HG02970 (cell line): ENCODE measurements around the gene GPR148.

ENCODE experiments used
- ATAC-seq: cut with Tn5 transposase; IDR thresholded peaks from one replicate; pipeline ENCODE4 v1.9.1; 2021; ENCODE audit warnings: mild to moderate bottlenecking, moderate library complexity, moderate number of reproducible peaks; ENCODE audit not compliant: unreplicated experiment, low FRiP score

GPR148 gene

GRCh38 chr2:130749078-130749477 is 20.2 kb downstream of the GPR148 start:
- ATAC-seq = no peak

- no peak for ATAC-seq
Observed at GRCh38 chr2:130749641-130750040, 20.8 kb downstream of the GPR148 start.

DNA sequence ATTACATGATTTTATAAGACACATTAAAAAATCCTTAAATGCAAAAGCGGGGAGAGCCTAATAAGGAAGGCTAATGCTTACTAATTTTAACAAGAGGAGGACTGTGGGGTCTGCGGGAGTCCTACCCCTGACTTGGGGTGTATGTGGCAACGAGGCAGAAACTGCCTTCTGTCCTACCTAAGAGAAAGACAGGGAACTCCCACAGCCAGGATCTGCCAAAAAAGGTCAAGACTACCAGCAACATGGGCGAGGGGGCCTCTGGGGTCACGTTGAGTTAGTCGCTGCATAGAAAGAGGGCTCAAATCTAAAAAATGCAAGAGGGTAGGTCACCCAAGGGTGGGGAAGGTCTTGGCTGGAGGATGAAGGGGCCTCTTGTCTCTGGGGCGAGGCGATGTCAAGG is 25.9 kb downstream of the GPR148 start:
- no peak for ATAC-seq

DNA sequence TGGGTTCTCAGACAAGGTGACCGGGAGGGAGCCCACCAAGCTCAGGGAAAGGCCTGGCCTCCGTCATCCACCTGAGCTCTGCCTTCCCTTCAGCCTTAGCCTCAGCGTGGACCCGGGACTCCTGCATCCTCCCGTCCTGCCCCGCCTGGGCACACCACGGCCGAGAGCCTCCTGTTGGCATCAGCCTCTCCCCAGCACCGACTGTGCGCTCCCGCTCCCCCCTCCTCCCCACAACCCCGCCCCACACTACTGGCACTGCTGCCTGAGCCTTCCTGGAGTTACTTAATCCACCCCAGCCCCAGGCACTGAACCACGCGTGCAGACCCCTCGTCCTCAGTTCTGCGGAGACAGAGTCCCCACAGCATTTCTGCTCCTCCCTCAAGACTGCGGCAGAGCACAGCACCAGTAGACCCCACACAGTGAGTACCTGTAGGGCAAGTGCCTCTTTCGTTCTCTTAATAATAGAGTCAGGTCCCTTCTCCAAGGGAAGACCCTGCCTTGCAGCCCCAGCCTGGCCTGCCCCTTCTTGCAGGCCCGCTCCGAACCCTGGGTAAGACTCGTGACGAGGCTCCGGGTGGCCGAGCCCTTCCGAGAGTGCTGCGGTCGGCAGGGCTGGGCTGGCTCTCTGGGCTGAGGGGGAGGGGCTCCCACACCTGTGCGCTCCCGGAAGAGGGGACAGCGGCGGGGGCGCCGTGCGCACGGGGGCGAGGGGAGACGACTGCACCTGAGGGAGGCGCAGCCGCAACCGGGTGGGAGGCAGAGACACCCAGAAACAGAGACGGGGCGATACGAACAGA is 26.6 kb downstream of the GPR148 start, which contains the start of gene AMER3:
Gene AMER3 (plus strand): TSS at position 285 of the 797 bp plus-strand sequence. CDS start 6,533 bp downstream, outside the sequence.
- ATAC-seq = no peak

DNA sequence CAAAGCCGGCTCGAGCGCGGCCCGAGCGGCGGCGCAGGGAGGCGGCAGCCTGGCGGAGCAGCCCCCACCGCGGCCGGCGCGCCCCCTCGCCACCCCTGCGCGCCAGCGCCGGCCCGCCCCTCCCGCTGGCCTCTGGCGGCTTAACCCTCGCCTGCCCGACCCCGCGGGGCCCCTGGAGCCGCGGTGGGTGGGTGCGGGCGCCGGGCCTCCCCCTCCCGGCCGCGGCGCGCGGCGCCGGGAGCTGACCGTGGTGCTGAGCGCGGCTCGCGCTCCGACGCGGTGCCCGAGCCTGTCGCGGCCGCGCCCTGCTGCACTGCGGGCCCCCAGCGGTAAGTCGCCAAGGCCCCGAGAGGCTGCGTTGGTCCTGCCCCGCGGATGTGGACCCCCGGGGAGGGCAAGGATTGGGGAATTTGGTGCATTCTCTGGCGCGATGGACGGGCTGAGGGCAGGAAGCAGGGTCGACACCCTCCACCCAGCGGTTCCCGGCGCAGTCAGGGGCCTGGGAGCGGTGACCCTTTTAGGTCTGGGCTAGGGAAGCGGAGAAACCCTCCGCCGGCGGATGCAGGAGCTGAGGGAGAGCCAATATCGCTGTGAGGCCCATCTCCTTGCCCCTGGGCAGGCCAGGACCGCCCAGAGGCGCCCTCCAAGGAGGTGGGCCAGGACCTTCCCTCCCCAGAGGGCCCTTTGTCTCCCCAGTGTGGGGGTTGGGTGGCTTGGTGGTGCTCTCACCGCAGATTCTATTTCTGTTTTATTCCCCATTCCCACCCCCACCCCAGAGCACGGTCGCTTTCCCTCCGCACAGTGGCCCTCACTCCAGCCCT is 27.4 kb downstream of the GPR148 start:
- ATAC-seq = no peak

- ATAC-seq = no peak
Observed at GRCh38 chr2:130756874-130757668, 28.2 kb downstream of the GPR148 start.

GRCh38 chr2:130759906-130760753 is 31.3 kb downstream of the GPR148 start:
- ATAC-seq = no peak

DNA sequence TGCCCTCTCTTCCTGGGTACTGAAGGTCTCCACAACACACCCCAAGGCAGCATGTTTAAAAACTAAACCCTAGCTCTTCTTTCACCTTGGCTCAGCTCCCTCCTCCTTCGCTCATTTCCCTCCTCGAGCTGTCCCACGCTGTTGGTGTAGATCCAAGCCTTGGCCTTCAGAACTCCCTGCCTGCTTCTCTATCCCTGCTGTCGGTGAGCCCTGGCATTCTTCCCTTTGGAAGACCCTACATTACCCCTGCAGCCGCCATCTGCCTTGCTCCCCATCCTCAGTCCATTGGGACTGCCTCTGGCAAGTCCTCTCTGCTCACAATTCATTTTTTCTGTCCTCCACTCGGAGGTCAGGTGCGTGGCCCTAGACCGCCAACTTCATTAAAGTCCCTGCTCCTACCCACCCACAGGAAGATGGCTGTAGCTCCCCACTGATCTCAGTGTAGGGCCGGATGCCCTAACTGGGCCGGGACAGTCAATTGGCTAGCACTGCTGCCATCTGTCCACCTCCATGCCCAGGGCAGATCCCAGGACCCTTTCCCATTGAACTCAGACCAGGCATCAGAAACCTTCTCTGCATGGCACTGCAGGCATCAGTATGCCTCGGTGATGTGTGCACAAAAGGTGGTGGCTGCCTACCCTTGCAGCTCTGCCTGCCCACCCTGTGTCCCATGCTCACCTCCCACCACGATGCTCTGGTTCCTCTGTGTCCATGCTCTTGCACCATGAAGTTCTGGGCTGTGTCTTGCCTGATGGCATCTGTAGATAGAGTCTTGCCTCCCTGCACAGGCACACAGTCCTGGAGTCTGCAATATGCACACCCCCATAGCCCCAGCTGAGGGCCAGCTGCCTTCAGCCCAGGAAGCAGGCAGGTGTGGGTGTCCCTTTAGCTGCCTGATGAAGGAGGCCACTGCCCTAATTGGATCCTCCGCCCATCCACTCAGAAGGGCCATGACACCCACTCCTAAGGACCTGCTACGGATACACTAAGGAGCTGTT is 32.2 kb downstream of the GPR148 start:
- no peak for ATAC-seq

DNA sequence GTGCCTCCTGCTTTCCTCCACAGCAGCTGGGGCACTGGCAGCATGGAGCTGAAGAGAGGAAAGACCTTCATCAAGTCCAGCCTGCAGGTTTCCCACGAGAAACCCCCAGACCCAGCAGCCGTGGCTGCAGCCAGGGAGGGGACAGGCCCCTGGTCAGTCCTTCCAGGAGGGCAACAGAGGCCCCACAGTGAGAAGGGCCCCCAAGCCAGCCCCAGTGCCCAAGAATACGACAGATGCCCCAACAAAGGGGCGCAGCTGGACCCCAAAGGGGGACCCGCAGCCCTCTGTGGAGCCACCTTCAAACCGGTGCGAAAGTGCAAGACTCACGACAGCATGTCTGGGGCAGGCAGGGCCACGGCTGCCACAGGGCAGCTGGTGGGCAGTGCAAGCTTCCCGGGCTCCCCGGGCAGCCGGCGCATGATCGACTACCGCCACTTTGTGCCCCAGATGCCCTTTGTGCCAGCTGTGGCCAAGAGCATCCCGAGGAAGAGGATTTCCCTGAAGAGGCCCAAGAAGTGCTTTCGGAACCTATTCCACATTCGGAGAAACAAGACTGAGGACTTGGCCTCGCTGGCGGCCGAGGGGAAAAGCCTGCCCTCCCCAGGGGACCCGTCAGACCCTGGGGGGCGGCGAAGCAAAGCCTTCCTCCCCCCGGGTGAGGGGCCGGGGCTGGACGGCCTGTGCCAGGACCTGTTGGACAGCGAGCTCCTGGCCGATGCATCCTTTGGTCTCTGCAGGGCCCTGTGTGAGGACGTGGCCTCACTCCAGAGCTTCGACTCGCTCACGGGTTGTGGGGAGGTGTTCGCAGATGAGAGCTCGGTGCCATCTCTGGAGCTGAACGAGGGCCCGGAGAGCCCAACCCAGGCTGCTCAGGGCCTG is 33.4 kb downstream of the GPR148 start:
- ATAC-seq = no peak

DNA sequence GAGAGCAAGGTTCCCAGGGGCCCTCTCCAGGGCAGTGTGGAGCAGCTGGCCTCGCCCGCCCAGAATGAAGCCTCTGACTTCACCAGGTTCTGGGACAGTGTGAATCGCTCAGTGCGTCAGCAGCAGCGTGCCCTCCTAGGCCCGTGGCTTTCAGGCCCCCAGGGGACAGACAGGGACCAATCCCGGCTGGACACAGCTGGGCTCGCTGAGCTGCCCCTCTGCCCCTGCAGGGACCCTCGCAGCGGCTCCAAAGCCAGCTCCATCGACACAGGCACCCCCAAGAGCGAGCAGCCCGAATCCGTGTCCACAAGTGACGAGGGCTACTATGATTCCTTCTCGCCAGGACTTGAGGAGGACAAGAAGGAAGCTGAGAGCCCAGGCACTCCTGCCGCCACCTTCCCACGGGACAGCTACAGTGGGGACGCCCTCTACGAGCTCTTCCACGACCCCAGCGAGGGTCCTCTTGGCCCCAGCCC is 34.1 kb downstream of the GPR148 start:
- no peak for ATAC-seq

- no peak for ATAC-seq
Observed at GRCh38 chr2:130763405-130763804, 34.5 kb downstream of the GPR148 start.

- ATAC-seq = no peak
Observed at GRCh38 chr2:130764035-130764820, 35.4 kb downstream of the GPR148 start.

GRCh38 chr2:130764821-130765115 is 35.9 kb downstream of the GPR148 start:
- no peak for ATAC-seq

DNA sequence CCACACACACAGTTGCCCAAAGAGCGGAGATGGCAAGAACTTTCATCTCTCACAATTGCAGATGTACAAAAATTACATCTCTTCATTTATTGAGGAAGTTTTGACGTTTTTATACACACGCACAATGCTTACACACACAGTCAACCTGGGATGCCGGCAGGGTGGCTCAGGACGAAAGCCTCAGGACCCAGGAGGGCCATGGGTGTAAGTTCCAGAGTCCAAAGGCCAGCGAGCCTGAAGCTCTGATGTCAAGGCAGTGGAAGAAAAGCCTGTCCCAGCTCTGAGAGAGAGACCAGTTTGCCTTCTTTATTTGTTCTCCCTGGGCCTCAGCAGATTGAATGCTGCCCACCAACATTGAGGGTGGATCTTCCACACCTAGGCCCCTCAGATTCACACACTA is 36.6 kb downstream of the GPR148 start:
- ATAC-seq = no peak

DNA sequence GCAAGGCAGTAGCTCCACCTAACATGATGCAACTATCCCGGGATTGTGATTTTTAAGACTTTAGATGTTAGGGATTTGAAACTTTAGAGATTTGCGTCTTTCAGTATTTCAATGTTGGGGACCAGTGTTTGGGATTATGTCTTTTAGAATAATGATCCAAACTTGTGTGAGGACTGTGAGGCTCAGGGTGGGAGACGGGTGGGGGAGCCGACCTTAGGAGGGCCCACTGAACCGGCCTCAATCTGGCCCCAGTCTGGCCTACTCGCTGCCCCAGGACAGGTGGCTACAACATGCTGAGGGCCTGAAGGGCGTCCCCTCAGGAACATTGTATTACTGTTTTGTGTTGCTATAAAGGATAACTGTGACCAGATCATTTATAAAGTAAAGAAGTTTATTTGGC is 37.2 kb downstream of the GPR148 start:
- no peak for ATAC-seq

DNA sequence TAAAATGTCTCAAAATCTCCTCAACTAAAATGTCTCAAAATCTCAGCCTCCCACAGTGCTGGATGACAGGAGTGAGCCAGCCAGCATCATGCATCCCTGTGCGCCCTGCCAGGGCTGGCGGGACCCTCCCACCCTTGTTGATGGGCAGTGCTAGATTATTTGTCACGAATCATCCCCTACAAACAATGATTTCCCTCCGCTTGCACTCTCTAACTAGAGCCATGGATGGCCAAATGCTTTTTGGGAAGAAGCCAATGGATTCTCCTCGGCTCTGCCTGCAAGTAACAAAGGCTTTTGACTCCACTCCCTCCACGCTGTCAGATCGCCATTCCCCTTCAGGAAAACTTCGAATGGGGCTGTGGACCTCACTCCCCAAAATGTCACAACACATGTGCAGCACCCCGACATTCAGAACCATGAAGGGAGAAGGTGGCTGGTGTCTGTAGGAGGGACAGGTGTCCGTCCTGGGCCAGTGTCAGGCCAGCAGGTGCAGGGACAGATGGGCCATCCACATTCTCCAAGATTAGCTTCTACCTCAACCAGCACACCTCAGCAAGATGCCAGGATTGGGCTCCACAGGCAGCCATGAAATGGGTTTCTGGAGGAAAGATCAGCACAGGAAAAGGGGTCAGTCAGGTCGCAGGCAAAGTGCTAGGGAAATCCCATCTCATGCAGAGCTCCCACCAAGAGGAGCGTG is 38.0 kb downstream of the GPR148 start:
- no peak for ATAC-seq

GRCh38 chr2:130767408-130767775 is 38.5 kb downstream of the GPR148 start:
- no peak for ATAC-seq
